GM19099 (cell line): ENCODE data around the gene ANKRD9.

ENCODE experiments used
- POLR2A ChIP-seq: IDR thresholded peaks from 3 replicates; pipeline ENCODE4 v1.6.1; 2011; ENCODE audit warnings: low read depth; ENCODE audit not compliant: insufficient read length; ENCODE audit errors: extremely low read depth

Gene ANKRD9

GRCh38 chr14:102496958-102497744 lies 12.4 kb downstream of the ANKRD9 start:
- no peak for TF ChIP-seq POLR2A

GRCh38 chr14:102496331-102496691 lies 13.3 kb downstream of the ANKRD9 start:
- TF ChIP-seq POLR2A, result no peak

- no peak for TF ChIP-seq POLR2A
Measured at GRCh38 chr14:102495491-102496330, 13.9 kb downstream of the ANKRD9 start.

DNA sequence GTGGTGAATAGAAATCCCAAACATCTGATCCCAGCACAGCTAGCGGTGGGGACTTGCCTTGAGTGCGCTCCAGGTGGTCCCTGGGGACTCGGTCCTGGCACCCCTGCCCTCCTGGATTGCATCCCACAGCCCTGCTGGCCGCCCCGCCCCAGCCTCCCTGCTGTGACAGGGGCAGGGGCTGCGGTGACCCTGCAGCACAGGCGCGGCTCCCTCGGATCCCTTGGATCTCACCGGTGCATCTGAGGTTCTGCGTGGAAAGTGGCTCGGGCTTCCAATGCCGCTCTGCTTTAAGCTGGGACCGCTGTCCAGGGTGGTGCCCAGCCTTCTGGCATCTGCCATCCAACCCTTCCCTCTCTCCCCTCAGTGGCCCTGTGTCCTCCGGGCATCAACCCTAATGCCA lies 16.0 kb downstream of the ANKRD9 start:
- TF ChIP-seq POLR2A, result no peak

DNA sequence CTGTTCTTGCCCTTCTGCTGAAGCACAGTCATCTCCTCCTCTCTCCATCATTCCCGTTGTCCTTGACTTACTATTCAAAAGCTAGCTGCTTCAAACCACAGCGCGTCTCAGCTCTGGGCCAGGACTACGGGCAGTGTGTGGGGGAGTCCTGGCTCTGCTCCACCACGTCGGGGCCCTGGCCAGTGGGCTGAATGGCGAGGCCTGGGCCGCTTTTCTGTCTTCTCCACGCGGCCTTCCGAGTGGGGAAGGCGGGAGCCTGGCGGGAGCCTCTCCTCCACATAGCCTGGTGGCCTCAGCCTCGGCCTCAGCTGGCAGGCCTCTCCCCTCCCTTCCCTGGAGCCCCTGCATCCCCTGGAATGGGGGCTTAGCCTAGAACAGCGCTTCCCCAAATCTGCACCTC lies 16.5 kb downstream of the ANKRD9 start:
- no peak for TF ChIP-seq POLR2A

GRCh38 chr14:102492531-102492910 lies 17.1 kb downstream of the ANKRD9 start:
- TF ChIP-seq POLR2A, result no peak

GRCh38 chr14:102491786-102492530 lies 17.6 kb downstream of the ANKRD9 start:
- TF ChIP-seq POLR2A, result no peak

GRCh38 chr14:102491366-102491765 lies 18.2 kb downstream of the ANKRD9 start:
- no peak for TF ChIP-seq POLR2A

- TF ChIP-seq POLR2A, result no peak
Measured at GRCh38 chr14:102490456-102490855, 19.1 kb downstream of the ANKRD9 start.

DNA sequence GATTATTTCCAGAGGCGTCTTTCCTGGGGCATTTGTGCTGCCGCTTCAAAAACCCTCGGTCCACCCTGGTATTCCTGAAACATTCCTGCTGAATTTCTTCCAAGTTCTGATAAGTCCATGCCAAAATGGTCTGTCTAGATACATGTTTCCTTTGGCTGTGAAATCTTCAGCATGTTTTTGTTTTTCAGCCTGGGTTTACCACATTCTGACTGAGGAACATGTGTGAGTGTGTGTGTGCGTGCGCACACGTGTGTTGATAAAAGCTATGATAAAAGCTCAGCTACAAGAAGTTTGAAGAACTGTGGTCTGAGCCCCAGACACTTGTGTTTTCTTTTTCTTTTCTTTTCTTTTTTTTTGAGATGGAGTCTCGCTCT lies 22.4 kb downstream of the ANKRD9 start:
- TF ChIP-seq POLR2A, result no peak

DNA sequence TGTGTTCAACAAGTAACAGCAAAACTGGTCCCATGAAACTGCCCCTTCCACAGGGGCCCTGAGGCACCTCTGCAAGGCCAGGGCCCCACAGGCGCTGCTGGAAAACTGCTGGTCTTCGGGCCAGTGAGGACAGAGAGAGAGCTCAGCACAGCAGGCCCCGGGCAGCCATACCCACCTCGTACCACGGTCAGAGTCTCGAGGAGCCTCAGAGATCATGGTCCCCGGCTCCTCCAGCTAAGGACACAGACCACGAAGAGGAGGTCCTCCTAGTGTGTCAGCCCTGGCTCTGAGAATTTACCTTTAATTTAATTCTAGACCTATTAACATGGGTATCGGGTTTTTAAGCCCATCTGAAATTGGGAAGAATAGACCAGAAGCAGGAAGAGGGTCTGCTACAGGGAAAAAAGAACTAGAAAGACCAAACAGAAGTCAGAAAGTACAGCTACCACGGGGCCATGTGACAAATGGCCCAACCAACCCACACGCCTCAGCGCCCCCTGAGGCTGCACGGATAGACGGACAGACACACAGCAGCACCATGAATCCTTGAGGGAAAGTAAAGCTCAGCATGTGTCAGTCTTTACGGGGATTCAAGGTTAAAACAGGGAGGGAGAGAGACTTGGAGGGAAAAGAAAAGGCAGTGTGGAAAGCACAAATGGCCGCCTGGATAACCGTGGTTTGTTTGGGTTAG lies 22.9 kb downstream of the ANKRD9 start:
- no peak for TF ChIP-seq POLR2A

DNA sequence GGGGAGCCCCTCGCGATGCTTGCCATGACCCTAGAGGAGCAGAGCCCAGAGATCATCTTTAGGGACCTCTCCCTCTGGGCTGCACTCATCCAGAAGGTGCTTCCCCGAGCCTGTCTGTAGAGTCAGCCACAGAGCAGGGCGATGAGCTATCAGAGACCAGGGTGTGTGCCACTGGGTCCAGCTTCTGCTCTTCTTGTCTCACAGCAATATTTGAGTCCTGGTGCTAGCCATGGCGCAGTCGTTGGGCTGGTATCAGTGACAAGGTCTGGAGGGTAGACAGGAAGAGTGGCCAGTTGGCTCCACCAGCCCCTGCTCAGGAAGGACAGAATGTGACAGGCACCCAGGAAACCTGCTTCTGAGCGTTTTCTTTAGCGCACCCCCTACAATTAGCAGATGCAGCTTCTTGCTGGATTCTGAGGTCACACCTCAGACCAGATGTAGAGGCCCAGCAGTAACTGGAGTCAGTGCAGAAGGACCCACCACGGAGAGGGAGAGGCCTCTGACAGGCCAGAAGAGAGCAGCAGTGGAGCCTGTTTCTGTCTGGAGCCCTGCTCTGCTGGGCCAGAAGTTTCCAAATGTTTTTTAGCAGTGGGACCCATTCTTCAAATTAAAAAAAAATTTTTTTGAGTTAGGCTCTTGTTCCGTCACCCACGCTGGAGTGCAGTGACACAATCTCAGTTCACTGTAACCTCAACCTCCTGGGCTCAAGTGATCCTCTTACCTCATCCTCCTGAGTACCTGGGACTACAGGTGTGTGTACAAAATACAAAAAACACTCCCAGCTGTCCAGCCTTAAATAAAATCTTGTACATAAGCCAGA lies 23.7 kb downstream of the ANKRD9 start:
- no peak for TF ChIP-seq POLR2A

DNA sequence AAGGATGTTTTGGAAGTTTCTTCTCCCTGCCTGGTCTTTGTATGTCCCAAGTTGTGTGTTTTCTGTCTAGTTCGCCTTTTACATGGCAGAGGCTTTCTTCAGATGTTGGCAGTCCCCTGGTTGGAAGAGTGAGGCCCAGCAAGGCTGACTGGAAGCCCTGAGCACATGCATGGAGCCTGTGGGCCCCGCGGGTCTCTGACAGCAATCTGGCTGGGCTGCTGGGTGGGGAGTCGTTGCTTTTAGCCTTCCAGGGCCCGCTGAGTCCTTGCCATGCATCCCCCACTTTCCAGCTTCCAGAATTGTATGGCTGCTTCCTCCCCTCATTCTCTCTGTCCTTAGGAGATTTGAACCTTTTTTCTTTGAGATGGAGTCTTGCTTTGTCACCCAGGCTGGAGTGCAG lies 25.3 kb downstream of the ANKRD9 start:
- TF ChIP-seq POLR2A, result no peak

DNA sequence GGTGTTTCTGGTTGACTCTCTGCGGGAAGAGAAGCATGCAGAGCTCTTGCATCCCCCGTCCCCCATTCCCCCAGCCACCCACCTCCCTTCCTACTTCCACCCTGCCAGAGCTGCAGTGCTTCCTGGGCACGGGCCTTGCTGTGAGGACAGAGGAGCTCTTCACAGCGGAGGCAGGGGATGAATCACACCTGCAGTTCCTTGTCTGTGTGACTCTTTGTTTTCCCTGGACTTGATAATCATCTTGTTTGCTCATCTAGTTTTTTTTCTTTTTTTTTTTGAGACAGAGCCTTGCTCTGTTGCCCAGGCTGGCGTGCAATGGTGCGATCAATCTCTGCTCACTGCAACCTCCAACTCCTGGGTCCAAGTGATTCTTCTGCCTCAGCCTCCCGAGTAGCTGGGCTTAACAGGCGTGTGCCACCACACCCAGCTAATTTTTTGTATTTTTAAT lies 27.8 kb downstream of the ANKRD9 start:
- TF ChIP-seq POLR2A, result no peak
